ENCODE measurements around the gene FGF5. TPM values are rescaled to one million over a fixed set of nuclear protein-coding genes. Genes with fewer than 3 reads are reported as not detected.

FGF5 gene, protein sequence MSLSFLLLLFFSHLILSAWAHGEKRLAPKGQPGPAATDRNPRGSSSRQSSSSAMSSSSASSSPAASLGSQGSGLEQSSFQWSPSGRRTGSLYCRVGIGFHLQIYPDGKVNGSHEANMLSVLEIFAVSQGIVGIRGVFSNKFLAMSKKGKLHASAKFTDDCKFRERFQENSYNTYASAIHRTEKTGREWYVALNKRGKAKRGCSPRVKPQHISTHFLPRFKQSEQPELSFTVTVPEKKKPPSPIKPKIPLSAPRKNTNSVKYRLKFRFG
- under 1 TPM in 1 of 4 donors, not detected in 3; 0.03 TPM for total RNA-seq

DNA sequence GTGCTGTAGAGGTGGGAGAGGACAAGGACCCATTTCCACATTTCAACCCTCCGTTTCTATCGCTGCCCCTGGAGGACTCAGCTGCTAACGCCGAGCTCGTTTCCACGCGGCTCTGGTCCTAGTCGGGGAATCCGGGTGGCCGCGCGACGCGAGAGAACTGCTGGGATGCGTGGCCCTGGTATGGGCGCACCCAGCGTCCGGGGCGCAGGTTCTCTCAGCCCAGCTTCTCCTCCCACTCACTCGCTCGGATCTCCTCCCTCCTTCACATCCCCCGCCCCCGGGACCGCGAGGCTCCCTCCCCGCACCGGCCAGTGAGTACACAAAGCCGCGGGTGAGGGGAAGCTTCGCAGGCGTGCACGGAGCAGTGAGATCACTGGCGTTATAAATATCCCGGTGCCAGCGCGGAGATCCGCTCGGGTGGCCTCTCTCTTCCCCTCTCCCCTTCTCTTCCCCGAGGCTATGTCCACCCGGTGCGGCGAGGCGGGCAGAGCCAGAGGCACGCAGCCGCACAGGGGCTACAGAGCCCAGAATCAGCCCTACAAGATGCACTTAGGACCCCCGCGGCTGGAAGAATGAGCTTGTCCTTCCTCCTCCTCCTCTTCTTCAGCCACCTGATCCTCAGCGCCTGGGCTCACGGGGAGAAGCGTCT is at the start of gene FGF5:
Gene FGF5 (plus strand): TSS at position 412 of the 649 bp plus-strand sequence. CDS start 161 bp downstream, at position 573.
- 1% methylated on average over 46 to 49 of the region's 50 CpGs for WGBS, 2 donors
- DNase-seq (ENCODE audit: low spot score in 2 of 2), result no peak
- intact Hi-C loops (cut with DNase I; ENCODE audit: low total_unique reads), result no loop called here
- H3K4me3 ChIP-seq (ENCODE audit: low read depth, poor library complexity, severe bottlenecking), result peak within 1 kb of the TSS; percentile 13
- TF ChIP-seq, protein P1, sequence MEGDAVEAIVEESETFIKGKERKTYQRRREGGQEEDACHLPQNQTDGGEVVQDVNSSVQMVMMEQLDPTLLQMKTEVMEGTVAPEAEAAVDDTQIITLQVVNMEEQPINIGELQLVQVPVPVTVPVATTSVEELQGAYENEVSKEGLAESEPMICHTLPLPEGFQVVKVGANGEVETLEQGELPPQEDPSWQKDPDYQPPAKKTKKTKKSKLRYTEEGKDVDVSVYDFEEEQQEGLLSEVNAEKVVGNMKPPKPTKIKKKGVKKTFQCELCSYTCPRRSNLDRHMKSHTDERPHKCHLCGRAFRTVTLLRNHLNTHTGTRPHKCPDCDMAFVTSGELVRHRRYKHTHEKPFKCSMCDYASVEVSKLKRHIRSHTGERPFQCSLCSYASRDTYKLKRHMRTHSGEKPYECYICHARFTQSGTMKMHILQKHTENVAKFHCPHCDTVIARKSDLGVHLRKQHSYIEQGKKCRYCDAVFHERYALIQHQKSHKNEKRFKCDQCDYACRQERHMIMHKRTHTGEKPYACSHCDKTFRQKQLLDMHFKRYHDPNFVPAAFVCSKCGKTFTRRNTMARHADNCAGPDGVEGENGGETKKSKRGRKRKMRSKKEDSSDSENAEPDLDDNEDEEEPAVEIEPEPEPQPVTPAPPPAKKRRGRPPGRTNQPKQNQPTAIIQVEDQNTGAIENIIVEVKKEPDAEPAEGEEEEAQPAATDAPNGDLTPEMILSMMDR (IDR thresholded peaks at IDR 0.05), result no peak

DNA sequence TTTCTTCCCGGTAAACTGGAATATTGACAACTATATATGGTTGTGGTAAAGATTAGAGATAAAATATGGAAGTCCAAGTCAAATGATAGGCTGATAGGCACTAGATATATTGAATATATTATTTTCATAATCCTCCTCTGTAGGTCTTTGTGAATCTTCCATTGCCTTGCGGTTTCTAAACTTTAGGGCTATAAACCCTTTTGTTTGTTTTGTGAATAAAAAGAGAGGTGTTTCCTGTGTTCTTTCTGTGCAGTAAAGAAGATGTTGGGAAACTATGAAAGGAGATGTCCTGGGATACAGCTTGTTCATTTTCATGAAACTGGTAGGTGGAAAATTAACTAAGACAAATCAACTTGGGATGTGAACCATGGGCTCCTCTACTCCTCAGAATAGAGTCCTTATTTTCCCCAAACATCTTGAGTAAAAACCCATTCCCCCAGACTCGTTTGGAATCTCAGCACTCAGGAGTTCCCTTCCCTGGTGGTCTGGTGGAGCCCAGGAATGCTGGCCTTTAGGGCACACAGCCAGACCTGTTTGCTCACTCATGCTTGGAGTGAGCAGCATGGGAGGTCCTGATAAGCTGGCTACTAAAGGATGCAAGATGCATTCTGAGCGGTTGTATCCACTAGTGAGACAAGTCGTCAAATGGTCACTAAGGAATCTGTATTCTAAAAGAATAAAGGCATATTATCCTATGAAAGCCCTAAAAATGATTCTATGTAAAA is 47.0 kb upstream of the FGF5 start:
- DNase-seq (ENCODE audit: low spot score in 2 of 2), result no peak
- no peak for TF ChIP-seq POLR2A (IDR thresholded peaks at IDR 0.05)
- TF ChIP-seq, protein P1 (IDR thresholded peaks at IDR 0.05), result no peak
- intact Hi-C loops (cut with DNase I; ENCODE audit: low total_unique reads), result loop anchor here (5.0 to 10.0 kb wide), 2 partner anchors 1175 to 1267 kb away; no protein-coding TSS in a partner anchor
- 45 to 46% methylated on average over 5 of the region's 5 CpGs for WGBS, 2 donors
- H3K4me3 ChIP-seq (ENCODE audit: low read depth, poor library complexity, severe bottlenecking), result no peak overlapping the region

DNA sequence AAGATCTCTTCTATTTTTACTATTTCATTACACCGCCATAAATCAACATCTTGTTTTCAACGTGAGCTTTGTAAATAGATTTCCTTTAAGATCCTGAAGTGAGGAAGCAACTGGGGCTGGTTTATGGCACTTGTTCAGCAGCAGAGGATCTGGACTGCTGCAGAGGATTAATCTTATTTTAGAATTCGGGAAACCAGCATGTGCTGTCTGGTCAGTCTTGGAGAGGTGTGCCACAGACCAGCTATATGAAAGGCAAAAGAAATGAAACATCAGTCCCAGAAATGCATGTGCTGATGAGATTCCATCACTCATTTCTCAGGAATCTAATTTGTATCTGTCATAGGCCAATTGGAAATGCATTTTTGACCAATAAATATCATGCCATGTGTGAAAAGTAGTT is 45.8 kb upstream of the FGF5 start:
- TF ChIP-seq, protein P1 (IDR thresholded peaks at IDR 0.05), result no peak
- no peak for TF ChIP-seq POLR2A (IDR thresholded peaks at IDR 0.05)
- no peak overlapping the region for H3K4me3 ChIP-seq (ENCODE audit: low read depth, poor library complexity, severe bottlenecking)
- intact Hi-C loops (cut with DNase I; ENCODE audit: low total_unique reads), result no loop called here
- no peak for DNase-seq (ENCODE audit: low spot score in 2 of 2)
- WGBS, 2 donors, result 18 to 21% methylated on average over 3 of the region's 3 CpGs

DNA sequence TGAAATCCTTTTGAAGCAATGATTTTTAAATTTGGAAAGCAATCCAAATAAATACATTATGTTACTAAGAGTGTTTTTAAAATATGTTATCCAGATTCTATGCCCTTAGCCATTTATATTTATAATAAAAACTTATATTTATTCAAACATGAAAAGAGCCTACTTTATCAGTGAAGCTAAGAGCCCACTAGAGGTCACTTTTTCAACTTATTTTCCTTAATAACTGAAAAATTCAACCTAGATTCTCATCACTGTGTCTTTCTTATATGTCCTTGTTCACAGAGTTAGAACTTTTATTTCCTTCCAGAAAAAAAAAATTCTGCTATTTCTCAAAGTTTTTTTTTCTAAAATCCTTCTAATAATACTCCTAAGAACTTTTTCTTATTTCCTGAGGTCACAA is 45.3 kb upstream of the FGF5 start:
- no peak for DNase-seq (ENCODE audit: low spot score in 2 of 2)
- intact Hi-C loops (cut with DNase I; ENCODE audit: low total_unique reads), result no loop called here
- no peak for TF ChIP-seq POLR2A (IDR thresholded peaks at IDR 0.05)
- TF ChIP-seq, protein P1 (IDR thresholded peaks at IDR 0.05), result no peak
- H3K4me3 ChIP-seq (ENCODE audit: low read depth, poor library complexity, severe bottlenecking), result no peak overlapping the region

DNA sequence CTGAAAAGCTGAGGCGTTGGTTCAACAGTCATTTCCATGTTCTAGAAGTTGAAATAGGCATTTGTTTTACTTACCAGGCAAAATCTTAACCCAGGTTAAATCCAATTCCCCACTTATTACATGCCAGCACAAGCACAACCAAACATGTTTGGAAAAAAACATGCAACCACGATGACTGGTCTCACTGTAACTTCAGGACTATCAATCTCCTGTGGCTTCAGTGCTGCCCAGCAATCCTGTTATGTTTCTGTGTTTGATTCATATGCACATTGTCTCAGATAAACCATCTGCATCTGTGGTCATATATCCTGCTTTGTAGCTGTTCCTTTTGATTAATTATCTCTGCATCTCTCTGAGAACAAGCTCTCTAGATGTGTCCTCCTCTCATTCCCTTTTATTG is 40.9 kb upstream of the FGF5 start:
- no peak overlapping the region for H3K4me3 ChIP-seq (ENCODE audit: low read depth, poor library complexity, severe bottlenecking)
- DNase-seq (ENCODE audit: low spot score in 2 of 2), result no peak
- TF ChIP-seq, protein P1 (IDR thresholded peaks at IDR 0.05), result no peak
- TF ChIP-seq POLR2A (IDR thresholded peaks at IDR 0.05), result no peak
- intact Hi-C loops (cut with DNase I; ENCODE audit: low total_unique reads), result no loop called here
- WGBS, 2 donors, result 56 to 66% methylated on average over 2 of the region's 2 CpGs

All from lower leg skin (tissue), 4 donors.